ENCODE measurements around the gene OR2A5.

The OR2A5 gene

GRCh38 chr7:144026203-144026883, 22.4 kb upstream of the OR2A5 start:
- Histone ChIP-seq H3K36me3 (ENCODE audit: insufficient read depth, insufficient read length, low read length) (no peaks in the 10 kb centered on the region), H3K4me3 (ENCODE audit: insufficient read length, low read depth) (no peak overlapping the region), H3K27me3 (ENCODE audit: insufficient read depth, insufficient read length) (no peaks in the 10 kb centered on the region), H3K9me3 (ENCODE audit: insufficient read depth, low read length) (no peaks in the 10 kb centered on the region), H3K4me1 (ENCODE audit: insufficient read depth, insufficient read length) (no peaks in the 10 kb centered on the region), H3K9ac (ENCODE audit: insufficient read length, low read depth) (no peak overlapping the region)
- TF ChIP-seq SUZ12 (IDR thresholded peaks at IDR 0.05; ENCODE audit: extremely low read depth, insufficient read depth, insufficient read length): no peak
- no peak for TF ChIP-seq ZNF274 (IDR thresholded peaks at IDR 0.05; ENCODE audit: low read depth, low read length)
- no peak for TF ChIP-seq YY1 (IDR thresholded peaks at IDR 0.05; ENCODE audit: insufficient read depth, insufficient read length)
- DNase-seq (ENCODE audit: low read depth, low spot score): no peak

GRCh38 chr7:144027070-144027469, 21.7 kb upstream of the OR2A5 start:
- no peak for DNase-seq (ENCODE audit: low read depth, low spot score)
- no peaks in the 10 kb centered on the region for H3K4me1 ChIP-seq (ENCODE audit: insufficient read depth, insufficient read length)

GRCh38 chr7:144027974-144028373, 20.8 kb upstream of the OR2A5 start:
- Histone ChIP-seq H3K9ac (ENCODE audit: insufficient read length, low read depth) (no peak overlapping the region), H3K4me3 (ENCODE audit: insufficient read length, low read depth) (no peak overlapping the region), H3K9me3 (ENCODE audit: insufficient read depth, low read length) (no peaks in the 10 kb centered on the region), H3K4me1 (ENCODE audit: insufficient read depth, insufficient read length) (no peaks in the 10 kb centered on the region), H3K36me3 (ENCODE audit: insufficient read depth, insufficient read length, low read length) (no peaks in the 10 kb centered on the region), H3K27me3 (ENCODE audit: insufficient read depth, insufficient read length) (no peaks in the 10 kb centered on the region)
- no peak for TF ChIP-seq SUZ12 (IDR thresholded peaks at IDR 0.05; ENCODE audit: extremely low read depth, insufficient read depth, insufficient read length)
- TF ChIP-seq ZNF274 (IDR thresholded peaks at IDR 0.05; ENCODE audit: low read depth, low read length): no peak
- TF ChIP-seq YY1 (IDR thresholded peaks at IDR 0.05; ENCODE audit: insufficient read depth, insufficient read length): no peak
- no peak for DNase-seq (ENCODE audit: low read depth, low spot score)

More at GRCh38 chr7:144027070-144027469, 21.7 kb upstream of the OR2A5 start:
- Histone ChIP-seq H3K36me3 (ENCODE audit: insufficient read depth, insufficient read length, low read length) (no peaks in the 10 kb centered on the region), H3K27me3 (ENCODE audit: insufficient read depth, insufficient read length) (no peaks in the 10 kb centered on the region), H3K9me3 (ENCODE audit: insufficient read depth, low read length) (no peaks in the 10 kb centered on the region), H3K4me3 (ENCODE audit: insufficient read length, low read depth) (no peak overlapping the region), H3K9ac (ENCODE audit: insufficient read length, low read depth) (no peak overlapping the region)
- no peak for TF ChIP-seq YY1 (IDR thresholded peaks at IDR 0.05; ENCODE audit: insufficient read depth, insufficient read length)
- TF ChIP-seq ZNF274 (IDR thresholded peaks at IDR 0.05; ENCODE audit: low read depth, low read length): no peak
- no peak for TF ChIP-seq SUZ12 (IDR thresholded peaks at IDR 0.05; ENCODE audit: extremely low read depth, insufficient read depth, insufficient read length)

GRCh38 chr7:144028547-144028946, 20.2 kb upstream of the OR2A5 start:
- Histone ChIP-seq H3K9ac (ENCODE audit: insufficient read length, low read depth) (no peak overlapping the region), H3K9me3 (ENCODE audit: insufficient read depth, low read length) (no peaks in the 10 kb centered on the region), H3K27me3 (ENCODE audit: insufficient read depth, insufficient read length) (no peaks in the 10 kb centered on the region), H3K4me1 (ENCODE audit: insufficient read depth, insufficient read length) (no peaks in the 10 kb centered on the region), H3K4me3 (ENCODE audit: insufficient read length, low read depth) (no peak overlapping the region), H3K36me3 (ENCODE audit: insufficient read depth, insufficient read length, low read length) (no peaks in the 10 kb centered on the region)
- no peak for DNase-seq (ENCODE audit: low read depth, low spot score)
- TF ChIP-seq ZNF274 (IDR thresholded peaks at IDR 0.05; ENCODE audit: low read depth, low read length) (no peak), YY1 (IDR thresholded peaks at IDR 0.05; ENCODE audit: insufficient read depth, insufficient read length) (no peak), SUZ12 (IDR thresholded peaks at IDR 0.05; ENCODE audit: extremely low read depth, insufficient read depth, insufficient read length) (no peak)

- H3K9me3 ChIP-seq (ENCODE audit: insufficient read depth, low read length): no peaks in the 10 kb centered on the region
- TF ChIP-seq YY1 (IDR thresholded peaks at IDR 0.05; ENCODE audit: insufficient read depth, insufficient read length): no peak
- TF ChIP-seq ZNF274 (IDR thresholded peaks at IDR 0.05; ENCODE audit: low read depth, low read length): no peak
- H3K4me3 ChIP-seq (ENCODE audit: insufficient read length, low read depth): no peak overlapping the region
- H3K36me3 ChIP-seq (ENCODE audit: insufficient read depth, insufficient read length, low read length): no peaks in the 10 kb centered on the region
- H3K9ac ChIP-seq (ENCODE audit: insufficient read length, low read depth): no peak overlapping the region
- no peaks in the 10 kb centered on the region for H3K27me3 ChIP-seq (ENCODE audit: insufficient read depth, insufficient read length)
- H3K4me1 ChIP-seq (ENCODE audit: insufficient read depth, insufficient read length): no peaks in the 10 kb centered on the region
- DNase-seq (ENCODE audit: low read depth, low spot score): no peak
These were observed 16.2 kb upstream of the OR2A5 start for GRCh38 chr7:144032516-144032915.

GRCh38 chr7:144032985-144033709, 15.6 kb upstream of the OR2A5 start:
- H3K4me1 ChIP-seq (ENCODE audit: insufficient read depth, insufficient read length): no peaks in the 10 kb centered on the region
- no peaks in the 10 kb centered on the region for H3K27me3 ChIP-seq (ENCODE audit: insufficient read depth, insufficient read length)
- no peak for DNase-seq (ENCODE audit: low read depth, low spot score)
- TF ChIP-seq SUZ12 (IDR thresholded peaks at IDR 0.05; ENCODE audit: extremely low read depth, insufficient read depth, insufficient read length) (no peak), YY1 (IDR thresholded peaks at IDR 0.05; ENCODE audit: insufficient read depth, insufficient read length) (no peak), ZNF274 (IDR thresholded peaks at IDR 0.05; ENCODE audit: low read depth, low read length) (no peak)
- no peaks in the 10 kb centered on the region for H3K9me3 ChIP-seq (ENCODE audit: insufficient read depth, low read length)
- no peak overlapping the region for H3K9ac ChIP-seq (ENCODE audit: insufficient read length, low read depth)
- H3K4me3 ChIP-seq (ENCODE audit: insufficient read length, low read depth): no peak overlapping the region
- H3K36me3 ChIP-seq (ENCODE audit: insufficient read depth, insufficient read length, low read length): no peaks in the 10 kb centered on the region

- Histone ChIP-seq H3K4me3 (ENCODE audit: insufficient read length, low read depth) (no peak overlapping the region), H3K27me3 (ENCODE audit: insufficient read depth, insufficient read length) (no peaks in the 10 kb centered on the region), H3K36me3 (ENCODE audit: insufficient read depth, insufficient read length, low read length) (no peaks in the 10 kb centered on the region), H3K4me1 (ENCODE audit: insufficient read depth, insufficient read length) (no peaks in the 10 kb centered on the region), H3K9me3 (ENCODE audit: insufficient read depth, low read length) (no peaks in the 10 kb centered on the region), H3K9ac (ENCODE audit: insufficient read length, low read depth) (no peak overlapping the region)
- TF ChIP-seq ZNF274 (IDR thresholded peaks at IDR 0.05; ENCODE audit: low read depth, low read length): no peak
- no peak for TF ChIP-seq YY1 (IDR thresholded peaks at IDR 0.05; ENCODE audit: insufficient read depth, insufficient read length)
- no peak for TF ChIP-seq SUZ12 (IDR thresholded peaks at IDR 0.05; ENCODE audit: extremely low read depth, insufficient read depth, insufficient read length)
- DNase-seq (ENCODE audit: low read depth, low spot score): no peak
These were observed 13.4 kb upstream of the OR2A5 start for GRCh38 chr7:144035385-144035784.
